LNCaP clone FGC (cell line): Measurements from ENCODE around the gene POTEC.
"Not testable (repeated sequence)": the region's sequence is repeated elsewhere in the genome, so short reads cannot be mapped to it uniquely, and the experiment has no call there.

Experiments used
- DNase-seq: peaks from one replicate; pipeline ENCODE4 v3.0.0-alpha.2; 2011; ENCODE audit warnings: low read depth
- H3K4me3 ChIP-seq: 2 replicates; pipeline ENCODE4 v1.5.1; 2011; ENCODE audit warnings: mild to moderate bottlenecking, low read depth, low read length, control low read depth
- TF ChIP-seq, protein P1 (sequence below): IDR thresholded peaks from 2 replicates; pipeline ENCODE4 v1.5.1; 2012; ENCODE audit warnings: mild to moderate bottlenecking; ENCODE audit not compliant: control insufficient read depth, insufficient read depth; ENCODE audit errors: extremely low read depth

The POTEC gene

DNA sequence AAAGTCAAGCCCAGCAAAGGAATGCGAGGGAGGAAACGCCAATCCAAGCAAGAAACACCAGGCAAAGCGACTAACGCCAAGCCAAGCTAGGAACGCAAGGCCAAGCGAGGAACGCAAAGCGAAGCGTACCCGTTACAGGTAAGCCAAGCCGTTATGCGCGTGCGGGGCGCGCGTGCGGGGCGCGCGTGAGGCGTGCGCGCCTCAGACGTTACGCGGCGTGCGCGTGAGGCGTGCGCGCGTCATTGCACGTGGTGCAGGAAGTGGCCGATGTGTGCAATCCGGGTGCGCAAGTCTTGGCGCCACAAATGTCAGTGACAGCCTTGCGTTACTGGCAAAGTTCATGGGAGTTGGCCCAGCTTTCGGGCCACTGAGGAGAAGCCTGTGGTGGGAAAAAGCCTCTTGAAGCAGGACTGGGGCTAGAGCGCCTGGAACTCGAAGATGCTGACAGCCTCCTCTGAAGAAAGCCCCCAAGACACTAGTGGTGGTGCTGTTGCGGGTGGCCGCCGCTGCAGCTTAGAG lies at the start of gene POTEC:
Gene POTEC (minus strand): TSS at position 155 of the 519 bp plus-strand sequence. CDS start 454 bp downstream, outside the sequence.
- not testable (repeated sequence) for H3K4me3 ChIP-seq, DNase-seq

DNA sequence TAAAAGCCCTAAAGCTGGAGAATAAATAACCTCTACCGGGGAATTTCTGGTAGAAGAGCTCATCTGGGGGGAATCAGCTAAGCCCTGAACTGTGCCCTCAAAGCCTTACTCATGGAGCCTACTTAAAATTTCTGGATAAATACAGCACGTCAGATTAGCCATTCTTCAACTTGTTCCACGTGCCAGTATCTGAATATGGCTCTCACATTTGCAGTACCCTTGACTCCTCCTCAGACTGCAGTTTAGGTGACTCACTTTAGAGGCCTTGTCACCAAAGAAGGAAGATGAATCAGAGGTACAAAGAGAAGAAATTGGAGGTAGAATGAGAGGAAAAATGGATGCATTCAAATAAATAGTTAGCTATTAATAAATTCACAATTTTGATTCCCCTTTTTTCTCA lies 34.6 kb upstream of the POTEC start:
- TF ChIP-seq, protein P1, sequence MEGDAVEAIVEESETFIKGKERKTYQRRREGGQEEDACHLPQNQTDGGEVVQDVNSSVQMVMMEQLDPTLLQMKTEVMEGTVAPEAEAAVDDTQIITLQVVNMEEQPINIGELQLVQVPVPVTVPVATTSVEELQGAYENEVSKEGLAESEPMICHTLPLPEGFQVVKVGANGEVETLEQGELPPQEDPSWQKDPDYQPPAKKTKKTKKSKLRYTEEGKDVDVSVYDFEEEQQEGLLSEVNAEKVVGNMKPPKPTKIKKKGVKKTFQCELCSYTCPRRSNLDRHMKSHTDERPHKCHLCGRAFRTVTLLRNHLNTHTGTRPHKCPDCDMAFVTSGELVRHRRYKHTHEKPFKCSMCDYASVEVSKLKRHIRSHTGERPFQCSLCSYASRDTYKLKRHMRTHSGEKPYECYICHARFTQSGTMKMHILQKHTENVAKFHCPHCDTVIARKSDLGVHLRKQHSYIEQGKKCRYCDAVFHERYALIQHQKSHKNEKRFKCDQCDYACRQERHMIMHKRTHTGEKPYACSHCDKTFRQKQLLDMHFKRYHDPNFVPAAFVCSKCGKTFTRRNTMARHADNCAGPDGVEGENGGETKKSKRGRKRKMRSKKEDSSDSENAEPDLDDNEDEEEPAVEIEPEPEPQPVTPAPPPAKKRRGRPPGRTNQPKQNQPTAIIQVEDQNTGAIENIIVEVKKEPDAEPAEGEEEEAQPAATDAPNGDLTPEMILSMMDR = no peak
- H3K4me3 ChIP-seq = no peak overlapping the region
- no peak for DNase-seq

DNA sequence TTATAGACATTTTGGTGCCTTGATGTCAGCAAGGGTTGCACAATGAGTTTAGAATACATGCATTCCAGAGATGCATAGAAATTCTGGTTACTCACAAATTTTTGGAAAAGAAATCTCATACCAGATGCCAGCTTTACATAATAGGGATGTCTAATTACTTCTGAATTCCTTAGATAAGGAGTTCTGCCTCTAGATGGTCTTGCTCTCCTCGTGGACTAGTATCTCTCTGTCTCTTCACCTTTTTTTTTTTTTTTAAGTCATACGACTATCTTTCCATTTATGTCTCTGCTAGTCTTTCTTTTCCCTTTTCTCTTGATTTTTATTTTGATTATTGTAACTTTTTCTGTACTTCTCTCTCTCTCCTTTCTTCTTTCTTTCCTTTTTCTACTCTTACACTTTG lies 16.1 kb upstream of the POTEC start:
- H3K4me3 ChIP-seq, DNase-seq: not testable (repeated sequence)

DNA sequence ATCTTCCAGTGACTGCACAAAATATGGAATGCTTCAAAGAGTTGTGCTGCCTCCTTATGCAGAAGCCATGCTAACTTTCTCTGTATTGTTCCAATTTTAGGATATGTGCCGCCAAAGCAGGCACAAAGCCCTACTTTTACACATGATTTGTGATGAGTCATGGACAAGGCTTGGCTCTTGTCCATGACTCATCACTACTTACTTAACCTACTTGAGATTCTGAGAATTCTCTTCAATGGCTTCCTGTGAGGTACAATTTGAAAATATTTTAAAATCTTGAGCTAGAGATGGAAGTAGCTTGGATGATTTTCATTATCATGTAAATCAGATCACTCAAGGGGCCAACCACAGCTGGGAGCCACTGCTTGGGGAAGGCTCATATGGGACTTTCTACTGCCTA lies 11.7 kb downstream of the POTEC start:
- H3K4me3 ChIP-seq, DNase-seq: not testable (repeated sequence)

DNA sequence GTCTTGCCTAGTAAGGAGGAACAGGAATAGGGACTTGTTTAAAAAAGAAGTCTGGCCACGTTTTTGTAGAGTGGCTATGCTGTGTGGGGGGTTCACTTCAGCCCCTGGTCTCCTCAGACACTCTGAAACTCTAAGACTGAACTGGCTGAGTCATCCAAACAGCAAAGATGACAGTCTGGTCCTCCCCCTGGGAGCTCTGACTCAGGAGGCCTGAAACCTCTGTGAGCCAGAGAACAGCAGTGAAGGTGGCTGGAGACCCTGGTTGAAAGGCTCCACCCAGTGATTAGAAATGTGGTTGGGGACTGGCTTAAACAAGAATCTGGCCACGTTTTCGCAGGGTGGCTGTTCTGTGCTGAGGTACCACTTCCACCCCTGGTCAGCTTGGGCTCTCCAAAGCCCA lies 32.7 kb downstream of the POTEC start:
- DNase-seq, H3K4me3 ChIP-seq: not testable (repeated sequence)

DNA sequence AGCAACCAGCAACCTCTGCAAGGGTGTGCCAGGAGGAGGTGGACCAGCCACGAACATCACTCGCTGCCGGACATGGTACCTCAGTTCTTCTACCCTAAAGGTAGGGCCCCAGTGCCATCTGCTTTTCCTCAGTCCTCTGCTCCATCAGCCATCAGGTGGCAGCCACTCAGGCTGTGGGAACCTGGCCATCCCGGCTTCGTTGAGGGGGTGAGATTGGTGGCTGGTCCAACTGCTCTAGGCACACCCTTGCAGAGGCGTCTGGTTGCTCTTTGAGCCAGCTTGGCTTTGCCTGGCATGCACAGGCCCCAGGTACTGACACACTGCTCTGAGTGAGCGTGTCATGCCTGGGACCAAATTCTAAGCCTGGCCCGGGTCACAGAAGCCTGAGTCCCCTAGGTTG lies 39.7 kb downstream of the POTEC start:
- not testable (repeated sequence) for DNase-seq, H3K4me3 ChIP-seq

DNA sequence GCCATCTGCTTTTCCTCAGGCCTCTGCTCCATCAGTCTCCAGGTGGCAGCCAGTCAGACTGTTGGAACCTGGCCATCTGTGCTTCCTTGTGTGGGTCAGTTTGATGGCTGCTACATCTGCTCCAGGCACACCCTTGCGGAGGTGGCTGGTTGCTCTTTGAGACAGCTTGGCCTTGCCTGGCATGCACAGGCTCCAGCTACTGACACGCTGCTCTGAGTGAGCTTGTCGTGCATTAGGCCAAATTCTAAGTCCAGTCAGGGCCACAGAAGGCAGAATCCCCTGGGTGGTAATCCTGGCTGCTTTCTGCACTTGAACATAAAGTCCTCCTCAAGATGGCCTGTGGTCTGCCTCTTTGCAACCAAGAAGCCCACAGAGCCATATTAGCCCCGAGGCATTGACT lies 41.5 kb downstream of the POTEC start:
- not testable (repeated sequence) for DNase-seq

DNA sequence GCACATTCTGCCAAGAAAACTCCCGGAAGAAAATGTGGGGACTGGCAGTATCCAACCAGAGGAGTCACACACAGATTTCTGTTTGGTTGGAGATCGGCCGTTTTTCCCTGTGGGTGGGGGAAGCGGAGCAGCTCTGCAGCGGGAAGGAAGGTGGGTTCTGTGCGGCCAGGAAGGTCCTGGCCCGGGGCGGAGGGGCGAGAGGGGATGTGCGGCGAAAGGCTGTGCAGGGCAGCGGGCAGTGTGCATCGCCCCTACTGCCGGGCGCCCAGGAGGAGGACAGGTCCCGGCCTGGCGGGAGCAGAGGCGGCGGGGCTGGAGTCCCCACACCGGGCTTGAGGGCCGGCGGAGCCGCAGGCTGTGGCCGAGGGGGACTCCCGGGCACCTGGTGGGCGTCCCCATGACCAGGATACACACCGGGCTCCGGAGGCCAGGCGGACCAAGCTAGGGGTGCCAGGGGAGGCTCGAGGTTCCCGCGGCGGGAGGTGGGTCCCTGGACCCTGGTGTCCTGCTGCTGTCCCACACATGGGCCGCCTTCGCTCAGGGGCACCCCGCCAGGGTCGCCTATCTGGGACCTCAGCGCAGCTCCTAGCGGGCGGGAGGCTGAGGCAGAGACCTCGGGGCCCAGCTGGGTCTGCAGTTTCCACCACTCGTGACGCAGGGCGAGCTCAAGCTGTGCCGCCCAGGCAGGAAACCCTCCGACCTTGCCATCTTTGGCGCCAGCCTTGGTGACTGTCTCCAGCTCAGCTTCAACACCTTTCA lies 54.0 kb downstream of the POTEC start:
- DNase-seq, H3K4me3 ChIP-seq: not testable (repeated sequence)

More for the DNA sequence above, 41.5 kb downstream of the POTEC start:
- H3K4me3 ChIP-seq = not testable (repeated sequence)

DNA sequence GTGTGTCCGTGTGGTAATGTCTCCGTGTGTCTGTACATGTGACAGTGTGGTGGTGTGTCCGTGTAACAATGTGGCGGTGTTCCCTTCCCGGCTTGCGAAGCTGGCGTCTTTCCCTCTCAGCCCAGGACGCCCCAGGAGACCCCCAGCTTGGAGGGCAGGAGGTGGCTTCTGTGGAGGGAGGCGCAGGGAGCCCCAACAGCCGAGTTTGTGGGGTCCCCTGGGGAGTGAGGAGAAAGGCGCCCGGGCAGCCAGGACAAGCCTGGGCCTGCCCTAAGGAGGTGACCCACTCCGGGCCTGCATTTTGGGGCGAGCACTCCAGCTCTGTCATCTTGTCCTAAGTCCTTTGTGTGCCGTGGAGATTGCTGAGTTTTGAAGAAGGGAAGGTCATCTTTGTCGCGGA lies 54.6 kb downstream of the POTEC start:
- H3K4me3 ChIP-seq, DNase-seq: not testable (repeated sequence)

DNA sequence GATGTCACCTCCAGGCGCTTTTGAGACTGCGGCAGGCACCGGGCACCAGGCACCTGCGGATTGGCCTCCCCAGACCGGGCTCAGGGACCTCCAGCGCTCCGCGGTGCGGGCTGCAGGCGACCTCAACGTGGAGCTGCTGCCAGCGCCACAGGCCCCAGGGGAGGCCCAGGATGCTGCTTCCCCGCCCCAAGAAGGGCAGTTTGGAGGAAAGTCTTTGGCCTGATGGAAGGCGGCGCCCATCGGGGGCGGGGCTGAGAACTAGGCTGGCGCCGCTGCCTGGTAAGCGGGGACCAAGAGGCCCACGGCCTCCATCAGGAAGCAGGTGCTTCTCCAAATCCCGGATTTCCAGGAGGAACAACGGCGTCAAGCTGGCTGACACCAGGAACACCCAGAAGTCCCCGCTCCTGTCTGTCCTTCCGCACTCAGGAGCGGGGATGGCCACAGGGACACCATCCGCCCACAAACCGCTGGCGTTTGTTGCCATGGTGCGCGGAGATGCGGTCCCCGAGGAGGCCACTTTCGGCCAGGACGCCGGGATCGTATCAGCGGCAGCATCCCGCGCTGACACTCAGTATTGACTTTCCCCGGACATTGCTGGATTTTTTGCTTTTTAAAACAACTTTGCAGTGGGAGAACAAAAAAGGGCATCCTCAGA lies 56.3 kb downstream of the POTEC start:
- not testable (repeated sequence) for DNase-seq, H3K4me3 ChIP-seq

DNA sequence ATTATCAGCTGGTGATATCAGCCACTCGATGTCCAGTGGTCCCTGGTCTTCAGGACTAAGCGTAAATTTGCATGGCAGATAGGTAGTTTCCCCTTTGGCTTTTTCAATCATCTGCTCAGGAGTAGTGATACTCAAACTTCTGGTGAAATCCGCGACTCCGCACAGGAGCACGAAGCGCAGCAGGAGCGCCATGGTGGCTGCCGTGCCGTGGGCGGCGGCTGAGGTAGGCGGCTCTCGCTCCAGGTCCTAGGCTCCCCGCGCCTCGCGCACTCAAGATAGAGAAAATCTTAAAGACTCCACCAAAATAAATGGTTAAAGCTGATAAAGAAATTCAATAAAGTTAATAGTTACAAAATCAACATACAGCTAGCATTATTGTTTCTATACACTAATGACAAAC lies 64.3 kb downstream of the POTEC start:
- not testable (repeated sequence) for DNase-seq, H3K4me3 ChIP-seq

DNA sequence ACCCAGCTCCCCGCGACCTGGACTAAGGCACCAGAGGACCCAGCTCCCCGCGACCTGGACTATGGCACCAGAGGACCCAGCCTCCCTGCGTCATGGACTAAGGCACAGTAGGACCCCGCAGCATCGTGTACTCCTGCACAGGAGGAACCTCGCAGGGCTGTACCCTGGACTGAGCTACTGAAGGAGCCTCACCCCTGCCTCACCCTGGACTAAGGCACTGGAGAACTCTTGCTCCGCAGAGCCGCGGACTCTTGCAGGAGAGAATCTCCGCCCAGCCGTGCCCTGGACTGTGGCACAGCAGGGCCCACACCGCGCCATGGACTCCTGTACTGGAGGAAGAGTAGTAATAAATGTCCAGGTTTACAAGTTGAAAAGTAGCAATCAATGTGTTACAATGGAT lies 67.9 kb downstream of the POTEC start:
- H3K4me3 ChIP-seq, DNase-seq: not testable (repeated sequence)

DNA sequence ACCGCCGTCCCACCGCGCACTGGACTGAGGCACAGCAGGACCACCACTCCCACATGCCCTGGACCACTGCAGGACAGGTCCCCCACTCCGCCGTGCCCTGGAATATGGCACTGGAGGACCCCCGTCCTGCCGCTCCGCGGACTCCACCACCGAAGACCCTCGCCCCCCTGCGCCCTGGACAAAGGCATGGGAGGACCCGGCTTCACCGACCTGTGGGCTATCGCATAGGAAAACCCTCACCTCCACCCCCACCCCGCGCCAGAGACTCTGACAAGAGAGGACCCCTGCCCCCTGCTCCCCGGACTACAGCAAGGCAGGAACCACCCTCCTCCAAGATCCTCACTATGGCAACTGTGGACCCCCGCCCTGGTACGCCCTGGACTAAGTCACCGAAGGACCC lies 68.6 kb downstream of the POTEC start:
- not testable (repeated sequence) for H3K4me3 ChIP-seq, DNase-seq

DNA sequence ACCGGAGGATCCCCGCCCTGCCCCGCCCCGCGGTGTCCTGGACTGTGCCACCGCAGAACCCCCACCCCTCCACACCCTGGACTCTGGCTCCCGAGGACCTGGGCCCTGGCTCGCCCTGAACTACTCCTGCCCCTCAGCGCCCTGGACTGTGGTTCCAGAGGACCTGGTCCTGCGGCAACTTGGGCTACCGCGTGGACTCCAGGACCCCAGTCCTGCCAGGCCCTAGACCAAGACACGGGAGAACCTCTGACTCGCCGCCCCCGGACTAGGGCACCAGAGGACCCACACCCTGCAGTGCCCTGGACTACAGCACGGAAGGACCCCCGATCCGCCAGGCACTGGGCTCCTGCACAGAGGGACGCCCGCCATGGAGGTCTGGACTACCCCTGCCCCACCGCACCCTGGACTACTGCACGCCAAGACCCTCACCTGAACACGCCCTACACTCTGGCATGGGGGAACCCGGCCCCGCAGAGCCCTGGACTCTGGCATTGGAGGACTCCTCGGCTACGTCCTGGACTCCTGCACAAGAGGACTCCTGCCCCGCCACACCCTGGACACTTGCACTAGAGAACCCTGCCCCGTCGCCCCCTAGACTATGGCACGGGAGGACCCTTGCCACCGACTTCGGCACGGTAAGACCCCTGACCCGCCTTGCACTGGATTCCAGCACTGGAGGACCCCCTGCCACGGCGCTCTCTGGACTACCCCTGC lies 69.2 kb downstream of the POTEC start:
- DNase-seq, H3K4me3 ChIP-seq: not testable (repeated sequence)

DNA sequence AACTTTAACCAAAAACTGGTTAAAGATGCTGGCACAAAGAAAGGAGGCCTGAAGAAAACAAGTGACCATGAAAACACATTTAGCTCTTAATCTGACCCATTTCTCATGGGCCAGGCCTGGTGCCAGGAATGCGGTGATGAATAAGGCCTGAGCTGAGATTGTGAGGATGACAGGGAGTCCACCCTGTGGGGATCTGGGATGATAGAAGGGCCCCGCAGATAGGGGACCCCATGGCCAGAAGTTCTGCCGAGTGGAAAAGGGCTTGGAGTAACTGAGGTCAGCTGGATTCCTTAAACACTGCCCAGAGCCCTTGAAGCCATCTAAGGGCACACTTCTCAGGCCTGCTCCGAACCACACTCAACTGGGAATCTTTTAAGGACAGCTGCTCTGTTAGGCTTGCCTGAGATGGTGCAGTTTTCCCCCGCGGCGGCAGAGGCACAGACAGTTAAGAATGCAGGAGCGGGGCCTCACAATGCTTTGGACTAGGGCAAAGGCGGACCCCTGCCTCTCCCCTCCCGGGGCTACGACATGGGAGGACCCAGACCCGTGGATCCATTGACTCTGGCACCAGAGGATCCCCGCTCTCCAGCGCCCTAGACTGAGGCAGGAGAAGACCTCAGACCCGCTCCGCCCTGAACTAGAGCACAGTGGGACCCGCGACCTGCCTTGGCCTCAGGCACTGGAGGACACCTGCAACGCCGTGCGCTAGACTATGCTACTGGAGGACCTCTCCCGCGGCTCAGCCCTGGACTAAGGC lies 70.0 kb downstream of the POTEC start:
- DNase-seq, H3K4me3 ChIP-seq: not testable (repeated sequence)

DNA sequence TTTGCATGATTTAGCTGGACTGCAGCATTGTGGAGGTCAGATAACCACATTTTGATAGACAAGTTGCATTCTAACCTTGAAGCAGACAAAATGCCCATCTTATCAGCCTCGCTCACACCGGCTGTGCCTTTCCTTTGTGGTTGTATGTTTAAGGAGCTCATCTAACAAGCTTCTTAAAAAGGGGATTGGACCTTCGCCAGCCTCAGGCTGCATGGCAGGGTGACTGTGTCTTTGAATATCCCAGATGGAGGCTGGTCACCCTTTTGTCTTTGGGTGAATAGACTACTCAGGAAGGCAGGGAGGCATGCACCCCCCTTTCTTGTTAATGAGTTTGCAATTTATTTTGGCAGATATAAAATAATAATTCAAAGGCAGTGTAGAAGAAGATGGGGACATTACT lies 72.1 kb downstream of the POTEC start:
- not testable (repeated sequence) for H3K4me3 ChIP-seq, DNase-seq

DNA sequence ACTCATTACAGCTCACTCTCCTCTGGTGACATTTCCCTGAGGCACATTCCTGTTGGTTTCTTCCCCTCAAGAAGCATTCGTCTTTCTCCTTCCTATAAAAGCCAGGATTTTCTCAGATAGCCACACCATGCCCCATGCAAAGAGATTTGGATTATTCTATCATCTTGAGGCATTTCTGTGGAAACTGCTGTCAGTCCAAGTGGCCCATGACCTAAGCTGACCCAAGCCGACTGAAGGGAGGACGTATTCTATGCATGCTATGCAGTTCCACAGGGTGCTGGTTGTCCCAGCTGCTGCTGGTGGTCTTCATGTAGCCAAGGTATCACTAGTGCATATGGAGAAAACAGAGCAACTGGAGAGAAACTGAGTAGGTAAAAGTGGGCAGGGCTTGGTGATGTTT lies 73.0 kb downstream of the POTEC start:
- not testable (repeated sequence) for DNase-seq, H3K4me3 ChIP-seq
